Uterus (tissue), 2 donors: ENCODE data around the gene MAGI2.

Experiments
- POLR2A ChIP-seq, 2 donors: fragments of 450-650 bp; IDR thresholded peaks; one replicate each; pipeline ENCODE4 v1.6.1; 2016; ENCODE audit warnings: antibody characterized with exemption in 2 of 2, mild to moderate bottlenecking in 1 of 2, moderate library complexity in 1 of 2
- TF ChIP-seq, protein P1 (sequence below), 4 experiments: fragments of 200-600 bp in 2 of 4; fragments of 450-650 bp in 2 of 4; sonication (generic) in 2 of 4; IDR thresholded peaks; one replicate each; pipeline ENCODE4 v1.5.1; 2016 to 2019; ENCODE audit warnings: antibody characterized with exemption in 4 of 4, mild to moderate bottlenecking in 2 of 4, moderate library complexity in 1 of 4

DNA sequence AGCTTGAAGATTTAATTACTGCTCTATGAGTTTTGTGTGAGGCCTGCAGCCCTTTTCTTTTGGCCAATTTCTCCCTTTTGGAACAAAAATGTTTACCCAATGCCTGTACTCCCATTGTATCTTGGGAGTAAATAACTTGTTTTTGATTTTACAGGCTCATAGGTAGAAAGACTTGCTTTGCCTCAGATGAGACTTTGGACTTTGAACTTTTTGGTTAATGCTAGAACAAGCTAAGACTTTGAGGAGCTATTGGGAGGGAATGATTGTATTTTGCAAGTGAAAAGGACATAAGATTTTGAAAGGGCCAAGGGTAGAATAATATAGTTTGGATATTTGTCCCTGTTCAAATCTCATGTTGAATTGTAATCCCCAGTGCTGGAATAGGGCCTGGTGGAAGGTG, 152.0 kb downstream of the MAGI2 start:
- TF ChIP-seq, protein P1, sequence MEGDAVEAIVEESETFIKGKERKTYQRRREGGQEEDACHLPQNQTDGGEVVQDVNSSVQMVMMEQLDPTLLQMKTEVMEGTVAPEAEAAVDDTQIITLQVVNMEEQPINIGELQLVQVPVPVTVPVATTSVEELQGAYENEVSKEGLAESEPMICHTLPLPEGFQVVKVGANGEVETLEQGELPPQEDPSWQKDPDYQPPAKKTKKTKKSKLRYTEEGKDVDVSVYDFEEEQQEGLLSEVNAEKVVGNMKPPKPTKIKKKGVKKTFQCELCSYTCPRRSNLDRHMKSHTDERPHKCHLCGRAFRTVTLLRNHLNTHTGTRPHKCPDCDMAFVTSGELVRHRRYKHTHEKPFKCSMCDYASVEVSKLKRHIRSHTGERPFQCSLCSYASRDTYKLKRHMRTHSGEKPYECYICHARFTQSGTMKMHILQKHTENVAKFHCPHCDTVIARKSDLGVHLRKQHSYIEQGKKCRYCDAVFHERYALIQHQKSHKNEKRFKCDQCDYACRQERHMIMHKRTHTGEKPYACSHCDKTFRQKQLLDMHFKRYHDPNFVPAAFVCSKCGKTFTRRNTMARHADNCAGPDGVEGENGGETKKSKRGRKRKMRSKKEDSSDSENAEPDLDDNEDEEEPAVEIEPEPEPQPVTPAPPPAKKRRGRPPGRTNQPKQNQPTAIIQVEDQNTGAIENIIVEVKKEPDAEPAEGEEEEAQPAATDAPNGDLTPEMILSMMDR (IDR thresholded peaks at IDR 0.05): no peak
- TF ChIP-seq POLR2A (IDR thresholded peaks at IDR 0.05): no peak
